ENCODE results near the gene HS2ST1.
"Not testable (repeated sequence)": the region's sequence is repeated elsewhere in the genome, so short reads cannot be mapped to it uniquely, and the experiment has no call there.

The HS2ST1 gene

GRCh38 chr1:86957221-86957620 lies 42.8 kb downstream of the HS2ST1 start:
- TF ChIP-seq JUND (IDR thresholded peaks at IDR 0.05; ENCODE audit: low read depth): no peak
- no peak for DNase-seq (ENCODE audit: low read depth in 1 of 2, low spot score in 1 of 2)
- in situ Hi-C loops (cut with HindIII; ENCODE audit: low pct_unique_long_range_greater_than_20kb, low sequenced_read_pairs): no loop called here

- DNase-seq (ENCODE audit: low read depth in 1 of 2, low spot score in 1 of 2): no peak
- in situ Hi-C loops (cut with HindIII; ENCODE audit: low pct_unique_long_range_greater_than_20kb, low sequenced_read_pairs): no loop called here
- TF ChIP-seq JUND (IDR thresholded peaks at IDR 0.05; ENCODE audit: low read depth): no peak
These were observed 46.1 kb downstream of the HS2ST1 start for GRCh38 chr1:86960548-86960947.

GRCh38 chr1:86963841-86964240 lies 49.4 kb downstream of the HS2ST1 start:
- in situ Hi-C loops (cut with HindIII; ENCODE audit: low pct_unique_long_range_greater_than_20kb, low sequenced_read_pairs); DNase-seq (ENCODE audit: low read depth in 1 of 2, low spot score in 1 of 2): not testable (repeated sequence)

- in situ Hi-C loops (cut with HindIII; ENCODE audit: low pct_unique_long_range_greater_than_20kb, low sequenced_read_pairs): no loop called here
- DNase-seq (ENCODE audit: low read depth in 1 of 2, low spot score in 1 of 2): peak in 1 of 2 experiments; percentile 43
- no peak for TF ChIP-seq JUND (IDR thresholded peaks at IDR 0.05; ENCODE audit: low read depth)
These were observed 50.8 kb downstream of the HS2ST1 start for GRCh38 chr1:86965012-86965826.

- in situ Hi-C loops (cut with HindIII; ENCODE audit: low pct_unique_long_range_greater_than_20kb, low sequenced_read_pairs): no loop called here
- DNase-seq (ENCODE audit: low read depth in 1 of 2, low spot score in 1 of 2): no peak
- no peak for TF ChIP-seq JUND (IDR thresholded peaks at IDR 0.05; ENCODE audit: low read depth)
These were observed 51.4 kb downstream of the HS2ST1 start for GRCh38 chr1:86965827-86966182.

- in situ Hi-C loops (cut with HindIII; ENCODE audit: low pct_unique_long_range_greater_than_20kb, low sequenced_read_pairs): no loop called here
- peak; percentile 42; the same call in 1 of the 2 replicates for TF ChIP-seq JUND (IDR thresholded peaks at IDR 0.05; ENCODE audit: low read depth)
- DNase-seq (ENCODE audit: low read depth in 1 of 2, low spot score in 1 of 2): peak in 1 of 2 experiments; percentile 1
These were observed 56.5 kb downstream of the HS2ST1 start for GRCh38 chr1:86970938-86971337.

- DNase-seq (ENCODE audit: low read depth in 1 of 2, low spot score in 1 of 2): no peak
- in situ Hi-C loops (cut with HindIII; ENCODE audit: low pct_unique_long_range_greater_than_20kb, low sequenced_read_pairs): no loop called here
- TF ChIP-seq JUND (IDR thresholded peaks at IDR 0.05; ENCODE audit: low read depth): no peak
These were observed 57.3 kb downstream of the HS2ST1 start for GRCh38 chr1:86971778-86972177.

- TF ChIP-seq JUND (IDR thresholded peaks at IDR 0.05; ENCODE audit: low read depth): no peak
- DNase-seq (ENCODE audit: low read depth in 1 of 2, low spot score in 1 of 2): no peak
- in situ Hi-C loops (cut with HindIII; ENCODE audit: low pct_unique_long_range_greater_than_20kb, low sequenced_read_pairs): no loop called here
These were observed 57.8 kb downstream of the HS2ST1 start for GRCh38 chr1:86972262-86972661.

- no peak for TF ChIP-seq JUND (IDR thresholded peaks at IDR 0.05; ENCODE audit: low read depth)
- in situ Hi-C loops (cut with HindIII; ENCODE audit: low pct_unique_long_range_greater_than_20kb, low sequenced_read_pairs): no loop called here
- DNase-seq (ENCODE audit: low read depth in 1 of 2, low spot score in 1 of 2): no peak
These were observed 61.6 kb downstream of the HS2ST1 start for GRCh38 chr1:86975993-86976550.

- no peak for DNase-seq (ENCODE audit: low read depth in 1 of 2, low spot score in 1 of 2)
- in situ Hi-C loops (cut with HindIII; ENCODE audit: low pct_unique_long_range_greater_than_20kb, low sequenced_read_pairs): no loop called here
- no peak for TF ChIP-seq JUND (IDR thresholded peaks at IDR 0.05; ENCODE audit: low read depth)
These were observed 62.2 kb downstream of the HS2ST1 start for GRCh38 chr1:86976664-86977063.

GRCh38 chr1:86981482-86982213 lies 67.2 kb downstream of the HS2ST1 start:
- no peak for TF ChIP-seq JUND (IDR thresholded peaks at IDR 0.05; ENCODE audit: low read depth)
- DNase-seq (ENCODE audit: low read depth in 1 of 2, low spot score in 1 of 2): no peak
- in situ Hi-C loops (cut with HindIII; ENCODE audit: low pct_unique_long_range_greater_than_20kb, low sequenced_read_pairs): no loop called here

- in situ Hi-C loops (cut with HindIII; ENCODE audit: low pct_unique_long_range_greater_than_20kb, low sequenced_read_pairs); DNase-seq (ENCODE audit: low read depth in 1 of 2, low spot score in 1 of 2): not testable (repeated sequence)
These were observed 69.2 kb downstream of the HS2ST1 start for GRCh38 chr1:86983677-86984076.

GRCh38 chr1:86987446-86987845 lies 73.0 kb downstream of the HS2ST1 start:
- DNase-seq (ENCODE audit: low read depth in 1 of 2, low spot score in 1 of 2): no peak
- no peak for TF ChIP-seq JUND (IDR thresholded peaks at IDR 0.05; ENCODE audit: low read depth)
- in situ Hi-C loops (cut with HindIII; ENCODE audit: low pct_unique_long_range_greater_than_20kb, low sequenced_read_pairs): no loop called here
